Stimulated activated CD4-positive, alpha-beta T cell treated with anti-CD3 and anti-CD28 coated beads, Interleukin-2, amount 100 ng/mL, for 48 hours (primary cell): ENCODE results near the gene TSEN2.

Experiments
- DNase-seq, 2 donors: peaks; one replicate each; pipeline ENCODE4 v3.0.0-alpha.2; 2020

TSEN2 gene

GRCh38 chr3:12557473-12558100, 73.3 kb downstream of the TSEN2 start:
- no peak for DNase-seq

GRCh38 chr3:12558706-12559105, 74.4 kb downstream of the TSEN2 start:
- no peak for DNase-seq

GRCh38 chr3:12559520-12559919, 75.2 kb downstream of the TSEN2 start:
- DNase-seq = no peak

GRCh38 chr3:12560505-12561190, 76.4 kb downstream of the TSEN2 start:
- no peak for DNase-seq

- no peak for DNase-seq
Observed at GRCh38 chr3:12561397-12561796, 77.1 kb downstream of the TSEN2 start.

- no peak for DNase-seq
Observed at GRCh38 chr3:12562451-12562850, 78.2 kb downstream of the TSEN2 start.

GRCh38 chr3:12566976-12567375, 82.7 kb downstream of the TSEN2 start:
- DNase-seq = no peak

- no peak for DNase-seq
Observed at GRCh38 chr3:12568747-12569146, 84.5 kb downstream of the TSEN2 start.

- DNase-seq = no peak
Observed at GRCh38 chr3:12569836-12570235, 85.6 kb downstream of the TSEN2 start.

- no peak for DNase-seq
Observed at GRCh38 chr3:12571986-12572385, 87.7 kb downstream of the TSEN2 start.

GRCh38 chr3:12574131-12574530, 89.9 kb downstream of the TSEN2 start:
- no peak for DNase-seq

- no peak for DNase-seq
Observed at GRCh38 chr3:12574661-12575060, 90.4 kb downstream of the TSEN2 start.

GRCh38 chr3:12577379-12577778, 93.1 kb downstream of the TSEN2 start:
- DNase-seq = no peak

GRCh38 chr3:12578742-12579141, 94.5 kb downstream of the TSEN2 start:
- no peak for DNase-seq

- no peak for DNase-seq
Observed at GRCh38 chr3:12579456-12579855, 95.2 kb downstream of the TSEN2 start.

GRCh38 chr3:12579905-12580304, 95.6 kb downstream of the TSEN2 start:
- no peak for DNase-seq

GRCh38 chr3:12582730-12583129, 98.5 kb downstream of the TSEN2 start:
- no peak for DNase-seq
